ENCODE data around the gene DOCK7. TPM values are rescaled to one million over a fixed set of nuclear protein-coding genes. Genes with fewer than 3 reads are reported as not detected.

Gene DOCK7
- polyA plus RNA-seq, 1 experiment, result 79.6 TPM

DNA sequence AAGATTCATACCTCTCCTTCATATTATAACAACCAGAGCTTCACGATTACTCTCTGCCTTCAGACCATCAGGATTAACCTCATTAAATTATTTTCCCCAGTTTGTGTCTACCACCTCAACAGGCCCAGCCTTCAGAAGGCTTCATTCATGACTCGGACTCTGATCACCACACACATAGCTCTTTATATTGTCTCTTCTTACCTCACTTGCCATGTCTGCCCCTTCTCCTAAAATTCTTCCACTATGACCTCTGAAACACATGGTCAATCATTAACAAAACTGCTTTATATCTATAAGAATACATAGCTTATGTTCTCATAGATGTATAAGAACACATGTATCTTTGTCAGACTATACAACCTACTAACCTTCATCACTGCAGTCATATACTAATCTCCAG is 171.6 kb downstream of the DOCK7 start:
- Histone ChIP-seq H3K4me3 (ENCODE audit: low read depth, low read length) (no peak overlapping the region), H3K27ac (ENCODE audit: low read depth, low read length) (no peak overlapping the region), H3K27me3 (ENCODE audit: control insufficient read depth, insufficient read depth, low read length) (no peaks in the 10 kb centered on the region), H3K9me3 (ENCODE audit: control insufficient read depth, insufficient read depth, low read length) (no peaks in the 10 kb centered on the region; the same call in 1 of the 2 replicates)
- no peak for DNase-seq (ENCODE audit: low read depth, low spot score)
- ChIA-PET POLR2A (no interaction called here), CTCF (interaction anchor here (0.5 to 2.1 kb wide), 4 partner anchors 8 to 230 kb away, joined by 3 to 12 read pairs (median 8); no protein-coding TSS in a partner anchor)
- TF ChIP-seq, protein P1, sequence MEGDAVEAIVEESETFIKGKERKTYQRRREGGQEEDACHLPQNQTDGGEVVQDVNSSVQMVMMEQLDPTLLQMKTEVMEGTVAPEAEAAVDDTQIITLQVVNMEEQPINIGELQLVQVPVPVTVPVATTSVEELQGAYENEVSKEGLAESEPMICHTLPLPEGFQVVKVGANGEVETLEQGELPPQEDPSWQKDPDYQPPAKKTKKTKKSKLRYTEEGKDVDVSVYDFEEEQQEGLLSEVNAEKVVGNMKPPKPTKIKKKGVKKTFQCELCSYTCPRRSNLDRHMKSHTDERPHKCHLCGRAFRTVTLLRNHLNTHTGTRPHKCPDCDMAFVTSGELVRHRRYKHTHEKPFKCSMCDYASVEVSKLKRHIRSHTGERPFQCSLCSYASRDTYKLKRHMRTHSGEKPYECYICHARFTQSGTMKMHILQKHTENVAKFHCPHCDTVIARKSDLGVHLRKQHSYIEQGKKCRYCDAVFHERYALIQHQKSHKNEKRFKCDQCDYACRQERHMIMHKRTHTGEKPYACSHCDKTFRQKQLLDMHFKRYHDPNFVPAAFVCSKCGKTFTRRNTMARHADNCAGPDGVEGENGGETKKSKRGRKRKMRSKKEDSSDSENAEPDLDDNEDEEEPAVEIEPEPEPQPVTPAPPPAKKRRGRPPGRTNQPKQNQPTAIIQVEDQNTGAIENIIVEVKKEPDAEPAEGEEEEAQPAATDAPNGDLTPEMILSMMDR (IDR thresholded peaks at IDR 0.05; ENCODE audit: low read depth, low read length), result no peak

DNA sequence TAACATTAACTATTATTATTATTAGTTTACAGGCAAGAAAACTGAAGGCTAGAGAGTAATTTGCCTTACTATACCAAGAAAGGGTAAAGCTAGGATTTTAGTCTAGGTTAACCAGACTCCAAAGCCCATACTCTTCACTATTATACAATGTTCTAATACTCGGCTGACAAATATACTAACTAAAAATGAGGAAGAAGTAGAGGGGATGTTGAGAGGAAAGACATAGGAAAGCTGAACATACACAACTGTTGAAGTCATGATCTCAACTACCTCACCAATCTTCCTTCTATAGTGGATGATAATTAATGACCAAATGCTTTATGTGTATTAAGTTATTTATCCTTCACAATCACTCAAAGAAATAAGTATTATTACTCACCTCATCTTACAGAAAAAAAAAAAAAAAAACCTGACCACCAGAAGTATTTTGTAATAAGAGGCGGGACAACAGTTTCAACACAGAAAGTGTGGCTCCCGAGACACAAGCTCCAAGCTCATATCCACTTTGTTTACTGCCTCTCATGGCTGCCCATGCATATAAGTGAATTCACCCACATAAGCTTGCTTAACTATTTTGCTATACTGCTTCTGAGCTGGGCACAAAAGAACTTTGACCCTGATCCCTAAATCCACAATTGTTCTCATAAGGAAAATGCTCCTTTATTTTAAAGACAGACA is 173.3 kb downstream of the DOCK7 start:
- no peak for DNase-seq (ENCODE audit: low read depth, low spot score)
- no peaks in the 10 kb centered on the region; the same call in 1 of the 2 replicates for H3K9me3 ChIP-seq (ENCODE audit: control insufficient read depth, insufficient read depth, low read length)
- ChIA-PET POLR2A (interaction anchor here (0.7 kb wide), 1 partner anchor 79 kb away, joined by 7 read pairs; no protein-coding TSS in a partner anchor), CTCF (interaction anchor here (1.6 to 2.7 kb wide), 2 partner anchors 16 to 231 kb away, joined by 12 to 14 read pairs; no protein-coding TSS in a partner anchor)
- no peak overlapping the region for H3K27ac ChIP-seq (ENCODE audit: low read depth, low read length)
- TF ChIP-seq, protein P1 (IDR thresholded peaks at IDR 0.05; ENCODE audit: low read depth, low read length), result no peak
- no peaks in the 10 kb centered on the region for H3K27me3 ChIP-seq (ENCODE audit: control insufficient read depth, insufficient read depth, low read length)
- H3K4me3 ChIP-seq (ENCODE audit: low read depth, low read length), result no peak overlapping the region

GRCh38 chr1:62513013-62513412 is 175.2 kb downstream of the DOCK7 start:
- TF ChIP-seq, protein P1 (IDR thresholded peaks at IDR 0.05; ENCODE audit: low read depth, low read length), result no peak
- H3K27me3 ChIP-seq (ENCODE audit: control insufficient read depth, insufficient read depth, low read length), result no peaks in the 10 kb centered on the region
- ChIA-PET POLR2A (no interaction called here), CTCF (interaction anchor here (1.1 to 2.7 kb wide), 2 partner anchors 18 to 233 kb away, joined by 3 to 14 read pairs; no protein-coding TSS in a partner anchor)
- no peak overlapping the region for H3K4me3 ChIP-seq (ENCODE audit: low read depth, low read length)
- H3K9me3 ChIP-seq (ENCODE audit: control insufficient read depth, insufficient read depth, low read length), result no peaks in the 10 kb centered on the region
- no peak overlapping the region for H3K27ac ChIP-seq (ENCODE audit: low read depth, low read length)
- DNase-seq (ENCODE audit: low read depth, low spot score), result no peak

DNA sequence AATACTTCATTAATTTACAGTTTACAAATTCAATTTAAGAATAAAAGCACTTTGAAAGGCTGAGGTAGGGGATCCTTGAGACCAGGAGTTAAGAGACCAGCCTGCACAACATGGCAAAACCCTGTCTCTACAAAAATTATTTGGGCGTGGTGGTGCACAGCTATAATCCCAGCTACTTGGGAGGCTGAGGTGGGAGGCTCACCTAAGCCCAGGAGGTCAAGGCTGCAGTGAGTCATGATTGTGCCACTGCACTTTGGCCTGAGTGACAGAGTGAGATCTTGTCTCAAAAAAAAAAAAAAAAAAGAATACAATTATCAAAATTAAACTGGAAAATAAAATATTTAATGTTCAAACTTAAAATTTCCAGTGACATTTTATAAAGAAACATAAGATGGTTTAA is 179.2 kb downstream of the DOCK7 start:
- no peak for DNase-seq (ENCODE audit: low read depth, low spot score)
- ChIA-PET CTCF (interaction anchor here (1.2 to 6.3 kb wide), 7 partner anchors 8 to 245 kb away, joined by 3 to 137 read pairs (median 6); no protein-coding TSS in a partner anchor), POLR2A (no interaction called here)
- no peaks in the 10 kb centered on the region for H3K9me3 ChIP-seq (ENCODE audit: control insufficient read depth, insufficient read depth, low read length)
- no peak overlapping the region for H3K4me3 ChIP-seq (ENCODE audit: low read depth, low read length)
- H3K27me3 ChIP-seq (ENCODE audit: control insufficient read depth, insufficient read depth, low read length), result no peaks in the 10 kb centered on the region
- TF ChIP-seq, protein P1 (IDR thresholded peaks at IDR 0.05; ENCODE audit: low read depth, low read length), result no peak
- no peak overlapping the region for H3K27ac ChIP-seq (ENCODE audit: low read depth, low read length)

DNA sequence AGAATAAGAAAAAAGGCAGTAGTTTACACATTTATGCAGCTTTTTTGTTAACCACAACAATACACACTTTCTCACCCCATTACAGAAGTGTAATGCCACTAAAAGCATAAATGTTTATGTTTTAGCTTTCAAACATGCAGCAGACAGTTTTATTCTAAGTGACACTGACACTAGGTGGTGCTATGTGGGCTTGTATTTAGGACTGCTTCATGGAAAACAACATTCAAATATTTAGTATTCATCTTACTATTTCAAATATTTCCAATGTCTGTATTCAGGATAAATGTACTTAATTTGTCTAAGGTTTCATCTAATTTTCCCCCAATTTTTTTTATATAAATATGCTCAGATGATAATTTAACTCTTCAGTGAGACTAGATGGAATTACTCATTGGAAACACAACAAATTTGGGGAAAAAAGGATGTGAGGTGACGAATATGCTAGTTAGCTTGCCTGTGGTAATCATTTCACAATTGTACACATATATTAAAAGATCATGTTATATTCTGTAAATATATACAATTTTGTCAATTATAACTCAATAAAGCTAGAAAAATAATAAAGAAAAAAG is 179.9 kb downstream of the DOCK7 start:
- peak; percentile 11 for DNase-seq (ENCODE audit: low read depth, low spot score)
- Histone ChIP-seq H3K9me3 (ENCODE audit: control insufficient read depth, insufficient read depth, low read length) (no peaks in the 10 kb centered on the region), H3K27ac (ENCODE audit: low read depth, low read length) (no peak overlapping the region), H3K27me3 (ENCODE audit: control insufficient read depth, insufficient read depth, low read length) (no peaks in the 10 kb centered on the region), H3K4me3 (ENCODE audit: low read depth, low read length) (no peak overlapping the region)
- ChIA-PET CTCF (interaction anchor here (0.6 to 6.3 kb wide), 24 partner anchors 8 to 286 kb away, joined by 3 to 137 read pairs (median 4); partner anchors contain the start of gene DOCK7), POLR2A (no interaction called here)
- TF ChIP-seq, protein P1 (IDR thresholded peaks at IDR 0.05; ENCODE audit: low read depth, low read length), result peak; percentile 67

Data from AG04450 (cell line).